Activated CD8-positive, alpha-beta T cell treated with anti-CD3 and anti-CD28 coated beads for 36 hours (primary cell): Measurements from ENCODE around the gene NUP214. TPM values are rescaled to one million over a fixed set of nuclear protein-coding genes. Genes with fewer than 3 reads are reported as not detected.
"Not testable (repeated sequence)": the region's sequence is repeated elsewhere in the genome, so short reads cannot be mapped to it uniquely, and the experiment has no call there.

ENCODE experiments used
- ATAC-seq: fragments of 200-7000 bp; cut with Tn5 transposase; one replicate; pipeline ENCODE4 v1.10.0; 2021; ENCODE audit warnings: mild to moderate bottlenecking, moderate library complexity
- CTCF ChIA-PET: fragments of 350-600 bp; sonication (Branson Sonifier 250); formaldehyde crosslinking; loops from one replicate; lab custom pipeline; 2021; ENCODE audit warnings: antibody characterized with exemption; lab: Charles Lee
- POLR2A ChIA-PET: fragments of 350-600 bp; sonication (Branson Sonifier 250); formaldehyde crosslinking; loops from one replicate; lab custom pipeline; 2021; ENCODE audit warnings: antibody characterized with exemption; lab: Charles Lee
- DNase-seq: peaks from one replicate; pipeline ENCODE4 v3.0.0-alpha.2; 2020
- H3K27ac Mint-ChIP-seq: one replicate; pipeline ENCODE4 v1.8.0; 2021; ENCODE audit warnings: mild to moderate bottlenecking, mixed read lengths
- H3K27me3 Mint-ChIP-seq: one replicate; pipeline ENCODE4 v1.8.0; 2021; ENCODE audit warnings: mixed read lengths
- H3K36me3 Mint-ChIP-seq: one replicate; pipeline ENCODE4 v1.8.0; 2021; ENCODE audit warnings: low read depth, mixed read lengths
- H3K4me1 Mint-ChIP-seq: one replicate; pipeline ENCODE4 v1.8.0; 2021; ENCODE audit warnings: low read depth, mixed read lengths
- H3K4me3 Mint-ChIP-seq: one replicate; pipeline ENCODE4 v1.8.0; 2021; ENCODE audit warnings: mild to moderate bottlenecking, moderate library complexity, mixed read lengths
- H3K9me3 Mint-ChIP-seq: one replicate; pipeline ENCODE4 v1.8.0; 2021; ENCODE audit warnings: mixed read lengths
- intact Hi-C: fragments of 100-400 bp; cut with micrococcal nuclease; formaldehyde crosslinking; loops from one replicate; pipeline ENCODE4 v1.10.0; 2022
- total RNA-seq, 2 experiments: library from RNA; stranded (reverse); gene quantifications; one replicate each; pipeline ENCODE4 v1.2.3, GENCODE V29; 2021
- TF ChIP-seq, protein P1 (sequence below): fragments of 200-600 bp; IDR thresholded peaks from one replicate; pipeline ENCODE4 v1.8.0; 2022; ENCODE audit warnings: antibody characterized with exemption, mild to moderate bottlenecking

Gene NUP214
- total RNA-seq, 2 experiments from 2014 or later: 57.6 to 58.3 TPM

DNA sequence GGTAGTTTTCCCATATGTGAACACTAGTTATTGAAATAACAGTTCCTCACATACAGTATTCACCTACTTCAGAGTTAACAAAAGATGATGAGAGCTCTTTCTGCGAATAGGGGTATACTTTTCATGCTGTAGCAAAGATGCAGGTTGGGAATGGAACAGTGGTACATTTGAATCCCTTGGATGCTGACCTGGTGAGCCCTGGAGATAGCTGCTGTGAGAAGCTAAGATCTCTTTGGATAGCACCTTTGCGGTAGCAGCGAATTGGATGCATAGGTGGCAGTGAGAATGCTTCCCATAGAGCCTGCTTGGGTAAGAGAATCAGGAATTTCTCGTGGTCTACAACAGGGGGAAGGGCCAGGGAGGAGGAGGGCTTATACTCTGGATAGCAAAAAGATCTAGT is 61.2 kb downstream of the NUP214 start:
- no peak for DNase-seq
- no peak overlapping the region for H3K27ac Mint-ChIP-seq
- intact Hi-C loops: no loop called here
- peaks cover 47% of the 10 kb centered on the region for H3K36me3 Mint-ChIP-seq
- ChIA-PET CTCF (interaction anchor here (1.1 kb wide), 2 partner anchors 150 to 163 kb away, joined by 4 to 7 read pairs; no protein-coding TSS in a partner anchor), POLR2A (interaction anchor here (1.2 kb wide), 1 partner anchor 50 kb away, joined by 3 read pairs; no protein-coding TSS in a partner anchor)
- no peaks in the 10 kb centered on the region for H3K4me1 Mint-ChIP-seq
- H3K9me3 Mint-ChIP-seq: no peaks in the 10 kb centered on the region
- H3K4me3 Mint-ChIP-seq: no peak overlapping the region
- ATAC-seq: no peak
- H3K27me3 Mint-ChIP-seq: no peaks in the 10 kb centered on the region
- TF ChIP-seq, protein P1, sequence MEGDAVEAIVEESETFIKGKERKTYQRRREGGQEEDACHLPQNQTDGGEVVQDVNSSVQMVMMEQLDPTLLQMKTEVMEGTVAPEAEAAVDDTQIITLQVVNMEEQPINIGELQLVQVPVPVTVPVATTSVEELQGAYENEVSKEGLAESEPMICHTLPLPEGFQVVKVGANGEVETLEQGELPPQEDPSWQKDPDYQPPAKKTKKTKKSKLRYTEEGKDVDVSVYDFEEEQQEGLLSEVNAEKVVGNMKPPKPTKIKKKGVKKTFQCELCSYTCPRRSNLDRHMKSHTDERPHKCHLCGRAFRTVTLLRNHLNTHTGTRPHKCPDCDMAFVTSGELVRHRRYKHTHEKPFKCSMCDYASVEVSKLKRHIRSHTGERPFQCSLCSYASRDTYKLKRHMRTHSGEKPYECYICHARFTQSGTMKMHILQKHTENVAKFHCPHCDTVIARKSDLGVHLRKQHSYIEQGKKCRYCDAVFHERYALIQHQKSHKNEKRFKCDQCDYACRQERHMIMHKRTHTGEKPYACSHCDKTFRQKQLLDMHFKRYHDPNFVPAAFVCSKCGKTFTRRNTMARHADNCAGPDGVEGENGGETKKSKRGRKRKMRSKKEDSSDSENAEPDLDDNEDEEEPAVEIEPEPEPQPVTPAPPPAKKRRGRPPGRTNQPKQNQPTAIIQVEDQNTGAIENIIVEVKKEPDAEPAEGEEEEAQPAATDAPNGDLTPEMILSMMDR: no peak

DNA sequence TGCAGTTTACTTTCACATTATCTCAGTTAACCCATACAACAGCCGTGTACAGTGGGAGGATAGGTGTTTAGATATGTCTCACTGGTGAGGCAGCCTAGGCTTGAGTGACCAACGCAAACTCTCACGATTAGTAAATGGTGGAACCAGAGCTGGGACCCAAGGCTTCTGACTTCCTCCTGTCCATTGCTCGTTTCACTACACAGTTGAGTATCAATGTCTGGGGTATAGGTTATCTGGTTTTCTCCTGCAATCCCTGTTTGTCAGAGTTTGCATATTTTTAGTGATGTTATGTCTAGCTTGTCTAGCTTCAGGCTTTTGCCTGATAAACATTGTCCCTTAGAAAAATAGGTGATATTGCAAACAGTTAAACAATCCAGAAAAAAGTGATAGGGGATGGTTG is 62.6 kb downstream of the NUP214 start:
- DNase-seq (no peak), ATAC-seq (no peak)
- peaks cover 41% of the 10 kb centered on the region for H3K36me3 Mint-ChIP-seq
- no peaks in the 10 kb centered on the region for H3K4me1 Mint-ChIP-seq
- no peak overlapping the region for H3K27ac Mint-ChIP-seq
- H3K4me3 Mint-ChIP-seq: no peak overlapping the region
- H3K27me3 Mint-ChIP-seq: no peaks in the 10 kb centered on the region
- intact Hi-C loops: no loop called here
- no peaks in the 10 kb centered on the region for H3K9me3 Mint-ChIP-seq
- TF ChIP-seq, protein P1: no peak
- CTCF ChIA-PET: interaction anchor here (2.1 to 5.4 kb wide), 2 partner anchors 9 to 148 kb away, joined by 6 to 24 read pairs; no protein-coding TSS in a partner anchor
- POLR2A ChIA-PET: interaction anchor here (1.0 kb wide), 1 partner anchor 8 kb away, joined by 3 read pairs; no protein-coding TSS in a partner anchor

DNA sequence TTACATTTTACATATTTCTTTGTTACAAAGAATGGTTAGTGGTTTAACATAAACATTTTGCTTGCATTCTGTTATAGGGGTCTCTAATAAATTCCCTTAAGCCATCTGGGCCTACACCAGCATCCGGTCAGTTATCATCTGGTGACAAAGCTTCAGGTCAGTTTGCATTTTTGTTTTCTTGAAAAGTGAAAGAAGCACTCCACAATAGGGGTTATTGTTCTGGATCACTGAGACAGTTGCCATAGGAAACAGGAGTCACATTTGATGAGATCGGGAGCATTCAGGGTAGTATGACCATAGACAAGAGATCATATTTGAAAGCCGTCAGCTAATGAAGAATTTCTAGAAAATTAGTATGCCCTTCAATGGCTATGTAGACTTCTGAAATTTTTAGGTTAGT is 63.6 kb downstream of the NUP214 start:
- no peaks in the 10 kb centered on the region for H3K27me3 Mint-ChIP-seq
- CTCF ChIA-PET: interaction anchor here (2.1 to 5.4 kb wide), 2 partner anchors 10 to 147 kb away, joined by 6 to 24 read pairs; no protein-coding TSS in a partner anchor
- DNase-seq (no peak), ATAC-seq (no peak)
- H3K9me3 Mint-ChIP-seq: no peaks in the 10 kb centered on the region
- H3K4me1 Mint-ChIP-seq: no peaks in the 10 kb centered on the region
- intact Hi-C loops: no loop called here
- TF ChIP-seq, protein P1: no peak
- no peak overlapping the region for H3K4me3 Mint-ChIP-seq
- H3K27ac Mint-ChIP-seq: no peak overlapping the region
- peaks cover 44% of the 10 kb centered on the region for H3K36me3 Mint-ChIP-seq
- POLR2A ChIA-PET: interaction anchor here (1.0 kb wide), 1 partner anchor 9 kb away, joined by 3 read pairs; no protein-coding TSS in a partner anchor

DNA sequence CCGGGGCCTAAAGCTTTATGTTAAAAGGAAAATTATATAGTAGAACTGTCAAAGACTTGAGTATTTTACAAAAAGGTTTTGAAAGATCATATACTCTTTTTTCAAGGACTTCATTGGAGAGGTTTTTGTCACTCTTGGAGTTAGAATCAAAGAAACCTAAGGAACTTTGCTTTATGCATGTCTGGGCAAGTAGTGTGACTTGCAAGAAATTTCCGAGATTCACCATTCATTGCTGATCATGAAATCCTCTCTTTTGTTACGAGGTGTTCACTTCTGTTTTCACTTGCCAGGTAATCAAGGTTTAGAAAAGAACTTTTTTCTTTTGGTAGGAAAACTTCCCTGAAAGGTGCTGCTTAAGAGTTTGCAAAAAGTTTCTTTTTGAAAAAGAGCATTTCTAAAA is 64.8 kb downstream of the NUP214 start:
- Mint-ChIP-seq H3K36me3 (peaks cover 50% of the 10 kb centered on the region), H3K9me3 (no peaks in the 10 kb centered on the region), H3K27me3 (no peaks in the 10 kb centered on the region), H3K27ac (no peak overlapping the region), H3K4me1 (no peaks in the 10 kb centered on the region), H3K4me3 (no peak overlapping the region)
- CTCF ChIA-PET: interaction anchor here (1.1 to 5.4 kb wide), 2 partner anchors 9 to 146 kb away, joined by 6 to 24 read pairs; no protein-coding TSS in a partner anchor
- TF ChIP-seq, protein P1: no peak
- intact Hi-C loops: no loop called here
- POLR2A ChIA-PET: no interaction called here
- DNase-seq (no peak), ATAC-seq (no peak)

DNA sequence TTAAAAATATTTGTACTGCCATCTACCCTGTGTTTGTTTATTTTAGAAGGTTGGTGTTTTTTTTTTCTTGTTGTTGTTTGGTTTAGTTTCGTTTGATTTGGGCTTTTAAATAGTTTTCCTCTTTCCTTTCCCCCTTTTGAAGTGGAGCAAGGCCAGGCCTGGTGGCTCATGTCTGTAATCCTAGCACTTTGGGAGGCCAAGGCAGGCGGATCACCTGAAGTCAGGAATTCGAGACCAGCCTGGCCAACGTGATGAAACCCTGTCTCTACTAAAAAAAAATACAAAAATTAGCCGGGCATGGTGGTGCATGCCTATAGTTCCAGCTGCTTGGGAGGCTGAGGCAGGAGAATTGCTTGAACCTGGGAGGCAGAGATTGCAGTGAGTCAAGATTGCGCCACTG is 65.6 kb downstream of the NUP214 start:
- DNase-seq, H3K9me3 Mint-ChIP-seq, H3K27ac Mint-ChIP-seq, H3K4me3 Mint-ChIP-seq, H3K4me1 Mint-ChIP-seq, POLR2A ChIA-PET, H3K27me3 Mint-ChIP-seq, ATAC-seq, intact Hi-C loops: not testable (repeated sequence)
- CTCF ChIA-PET: interaction anchor here (5.4 kb wide), 1 partner anchor 145 kb away, joined by 24 read pairs; no protein-coding TSS in a partner anchor
- peaks cover 47% of the 10 kb centered on the region for H3K36me3 Mint-ChIP-seq
